Fibroblast of skin of right biceps (primary cell): ENCODE results near the gene TFEB.

Experiments used
- DNase-seq: peaks from one replicate; pipeline ENCODE4 v3.0.0-alpha.2; 2013

The TFEB gene

GRCh38 chr6:41721414-41721813 is 14.0 kb downstream of the TFEB start:
- DNase-seq = no peak

- DNase-seq = no peak
These were observed 14.6 kb downstream of the TFEB start for GRCh38 chr6:41720783-41721182.

GRCh38 chr6:41720262-41720620 is 15.2 kb downstream of the TFEB start:
- no peak for DNase-seq

- DNase-seq = no peak
These were observed 15.8 kb downstream of the TFEB start for GRCh38 chr6:41719436-41720261.

- DNase-seq = no peak
These were observed 16.6 kb downstream of the TFEB start for GRCh38 chr6:41718828-41719227.

- no peak for DNase-seq
These were observed 18.0 kb downstream of the TFEB start for GRCh38 chr6:41717392-41717736.

- no peak for DNase-seq
These were observed 18.7 kb downstream of the TFEB start for GRCh38 chr6:41716516-41717391.

- DNase-seq = no peak
These were observed 19.5 kb downstream of the TFEB start for GRCh38 chr6:41715795-41716515.

GRCh38 chr6:41714556-41715273 is 20.7 kb downstream of the TFEB start:
- no peak for DNase-seq

- DNase-seq = no peak
These were observed 21.6 kb downstream of the TFEB start for GRCh38 chr6:41713650-41714291.

GRCh38 chr6:41713159-41713649 is 22.2 kb downstream of the TFEB start:
- no peak for DNase-seq

GRCh38 chr6:41712651-41713103 is 22.7 kb downstream of the TFEB start:
- DNase-seq = no peak

- DNase-seq = no peak
These were observed 23.9 kb downstream of the TFEB start for GRCh38 chr6:41711323-41712038.

GRCh38 chr6:41709375-41709774 is 26.0 kb downstream of the TFEB start:
- no peak for DNase-seq

- no peak for DNase-seq
These were observed 26.6 kb downstream of the TFEB start for GRCh38 chr6:41708856-41709255.

- DNase-seq = no peak
These were observed 27.7 kb downstream of the TFEB start for GRCh38 chr6:41707565-41708200.

- DNase-seq = peak; percentile 47
These were observed 28.4 kb downstream of the TFEB start for GRCh38 chr6:41706876-41707564.

- DNase-seq = peak; percentile 67
These were observed 29.2 kb downstream of the TFEB start for GRCh38 chr6:41705996-41706835.

- DNase-seq = no peak
These were observed 30.0 kb downstream of the TFEB start for GRCh38 chr6:41705311-41705995.
